ENCODE results near the gene TBC1D22A.
A peak's percentile ranks its signal among the peaks of the same experiment; 100 is the strongest.

The TBC1D22A gene

DNA sequence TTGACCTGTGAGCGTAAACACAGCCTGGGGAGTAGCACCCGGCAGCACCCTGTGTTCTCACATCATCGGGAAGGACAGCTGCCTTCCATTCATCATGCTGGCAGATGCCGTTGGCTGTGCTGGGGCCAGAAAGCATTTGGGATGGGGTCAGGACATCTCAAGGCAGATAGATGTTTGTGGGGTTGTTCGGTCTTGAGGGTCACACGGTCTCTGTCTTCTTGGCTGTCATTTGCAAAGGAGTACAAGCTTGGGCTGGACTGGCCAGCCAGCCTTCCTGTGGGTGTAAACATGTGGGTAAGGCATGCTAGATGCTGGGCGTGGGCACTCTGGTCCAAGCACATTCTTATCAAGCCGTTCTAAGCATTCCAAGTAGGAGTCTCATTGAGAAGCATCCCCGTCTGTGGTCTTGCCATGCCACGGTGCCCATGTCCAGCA is 81.4 kb downstream of the TBC1D22A start:
- no peak for FAIRE-seq

DNA sequence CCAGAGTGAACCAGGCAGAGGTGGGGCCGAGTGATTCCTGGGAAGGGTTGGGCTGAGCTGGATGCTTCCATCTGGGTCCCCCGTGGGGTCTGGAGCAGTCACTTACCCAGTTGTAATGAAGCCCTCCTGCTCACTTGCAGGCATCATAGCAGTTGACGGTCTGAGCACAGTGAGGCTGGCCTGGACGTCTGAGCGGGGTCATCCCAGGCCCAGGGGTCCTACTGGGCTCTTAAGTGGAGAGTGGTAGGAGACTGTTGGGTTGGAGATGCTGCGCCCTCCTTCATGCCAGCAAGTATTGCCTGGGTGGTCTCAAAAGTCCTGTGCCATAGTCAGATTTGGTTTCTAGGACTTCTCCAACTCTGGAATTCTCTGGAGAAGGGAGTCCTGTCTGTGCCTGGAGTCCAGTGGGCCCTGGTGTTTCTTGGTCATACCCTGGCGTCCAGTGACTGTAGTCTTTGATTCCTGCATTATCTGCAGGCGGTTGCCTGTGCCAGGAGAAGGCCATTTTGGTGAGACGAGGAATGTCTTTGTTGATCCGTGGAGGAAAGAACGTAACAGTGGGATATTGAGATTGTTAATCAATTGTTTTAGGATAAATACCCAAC is 82.3 kb downstream of the TBC1D22A start:
- FAIRE-seq: no peak

DNA sequence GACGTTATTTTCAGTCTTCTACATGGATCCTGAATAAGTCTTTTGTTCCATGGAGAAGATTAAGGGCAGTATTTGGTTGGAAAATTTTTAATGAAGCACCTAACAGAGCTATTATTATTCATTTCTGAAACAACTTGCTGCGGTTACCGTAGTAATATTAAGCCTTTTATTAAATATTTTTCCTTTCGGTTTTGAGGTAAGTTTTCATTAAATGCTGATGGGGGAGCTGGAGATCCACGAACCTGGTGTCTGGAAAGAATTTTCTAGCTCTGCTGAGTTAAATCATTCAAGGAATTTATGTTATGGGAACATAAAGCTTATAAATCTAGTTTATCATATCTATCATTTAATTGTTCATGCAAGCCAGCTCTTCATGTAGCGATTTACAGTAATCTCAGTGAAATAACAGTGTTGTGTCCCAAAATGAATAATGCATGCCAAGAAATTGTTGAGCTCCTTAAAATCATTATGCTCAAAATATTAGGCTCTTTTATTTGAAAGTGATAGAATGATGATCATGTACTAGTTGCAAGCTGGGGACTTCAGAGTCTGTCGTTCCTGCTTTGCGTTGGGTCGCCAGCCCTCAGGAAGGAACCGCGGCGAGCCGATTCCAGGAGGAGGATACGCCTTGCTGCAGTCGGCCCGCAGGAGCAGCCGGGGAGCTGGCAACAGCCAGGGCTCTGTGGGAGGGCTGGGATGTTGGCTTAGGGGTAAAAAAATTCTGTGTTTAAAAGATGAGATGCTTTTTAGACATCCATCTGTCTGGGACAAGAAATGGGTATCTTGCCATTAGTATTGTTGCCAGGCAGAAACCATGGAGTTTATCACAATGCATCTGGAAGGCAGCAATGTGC is 83.1 kb downstream of the TBC1D22A start:
- FAIRE-seq: peak; percentile 91

DNA sequence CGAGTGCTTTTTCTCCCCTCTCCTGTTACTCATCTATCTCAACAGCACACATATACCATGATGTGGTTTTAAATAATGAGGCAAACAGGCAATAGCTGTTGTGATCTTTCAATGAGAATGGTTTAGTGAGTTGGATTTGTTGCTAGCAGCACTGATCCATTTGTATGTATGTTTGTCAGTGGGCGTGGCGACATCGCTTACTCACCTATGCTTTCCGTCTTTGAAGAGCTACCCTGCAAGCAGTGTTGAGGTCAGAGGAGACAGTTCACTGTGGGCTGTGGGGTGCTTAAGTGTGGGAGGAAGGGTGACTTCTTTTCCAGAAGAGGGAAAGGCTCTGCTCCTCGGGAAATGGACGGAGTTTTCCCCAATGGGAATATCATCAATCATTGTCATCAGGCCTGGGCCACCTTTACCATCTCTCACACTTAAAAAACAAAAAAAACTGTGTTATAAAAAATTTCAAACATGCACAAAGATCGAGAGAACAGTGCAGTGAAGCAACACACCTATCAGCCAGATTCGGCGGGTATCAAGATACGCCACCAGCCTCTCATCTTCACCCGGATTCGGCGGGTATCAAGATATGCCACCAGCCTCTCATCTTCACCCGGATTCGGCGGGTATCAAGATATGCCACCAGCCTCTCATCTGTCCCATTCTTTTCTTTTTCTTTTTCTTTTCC is 83.8 kb downstream of the TBC1D22A start:
- no peak for FAIRE-seq

DNA sequence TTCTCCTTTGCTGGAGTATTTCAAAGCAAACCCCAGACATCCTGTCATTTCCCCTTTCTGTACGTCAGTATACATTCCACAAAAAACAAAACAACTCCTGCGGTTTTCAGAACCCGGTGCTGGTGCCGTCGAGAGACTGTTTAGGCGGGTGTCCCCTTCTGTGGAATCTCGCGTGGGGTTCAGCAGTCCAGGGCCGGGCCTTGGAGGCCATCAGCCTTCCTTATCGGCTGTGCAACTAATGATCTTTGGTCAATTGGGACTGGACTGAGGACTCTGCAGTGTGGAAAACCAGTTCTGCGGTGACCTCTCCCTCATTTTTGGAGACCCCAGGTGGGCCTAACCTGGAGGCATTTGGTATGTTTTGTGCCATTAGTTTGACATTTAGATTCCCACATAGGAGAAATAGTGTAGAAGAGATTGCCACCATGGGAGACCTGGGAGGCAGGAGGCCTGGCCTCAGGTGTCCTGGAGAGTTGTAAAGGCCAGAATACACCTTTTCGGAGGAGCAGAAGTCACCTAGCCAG is 84.4 kb downstream of the TBC1D22A start:
- FAIRE-seq: no peak

DNA sequence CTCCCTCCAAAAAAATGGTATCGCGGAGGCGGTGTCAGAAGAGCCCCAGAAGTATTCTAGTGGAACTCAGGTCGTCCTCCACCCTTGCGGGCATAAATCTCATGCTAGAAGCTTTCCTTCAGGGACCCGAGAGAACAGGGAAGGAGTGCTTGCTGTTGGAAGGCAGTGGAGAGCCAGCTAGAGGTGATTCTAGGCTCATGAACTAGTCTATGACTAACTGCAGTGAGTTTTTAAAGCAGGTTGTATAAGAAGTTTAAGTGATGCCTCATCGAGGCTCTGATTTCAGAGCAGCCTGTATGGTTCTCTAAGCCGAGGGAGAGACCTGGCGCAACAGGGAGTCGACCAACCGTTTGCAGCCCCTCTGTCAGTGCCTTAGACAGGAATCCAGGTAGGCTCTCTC is 85.7 kb downstream of the TBC1D22A start:
- FAIRE-seq: no peak

DNA sequence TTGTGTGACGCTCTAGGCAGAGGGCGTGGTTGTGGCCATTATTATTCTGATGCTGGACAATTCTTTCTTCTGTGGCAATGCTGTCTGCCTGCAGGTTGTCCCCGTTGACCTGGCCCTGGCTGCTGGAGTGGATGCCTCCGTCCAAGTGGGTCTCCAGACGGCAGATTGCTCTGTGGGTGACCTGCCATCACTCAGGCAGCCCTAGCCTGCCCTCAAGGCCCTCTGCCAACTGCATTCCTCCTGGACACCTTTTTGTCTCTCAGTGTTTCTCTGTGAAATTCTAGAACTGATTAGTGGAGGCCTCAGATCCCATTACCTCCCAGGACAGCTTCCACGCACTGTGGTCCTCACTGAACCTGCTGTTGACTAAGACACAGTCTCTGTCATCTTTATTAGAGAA is 86.7 kb downstream of the TBC1D22A start:
- FAIRE-seq: no peak

DNA sequence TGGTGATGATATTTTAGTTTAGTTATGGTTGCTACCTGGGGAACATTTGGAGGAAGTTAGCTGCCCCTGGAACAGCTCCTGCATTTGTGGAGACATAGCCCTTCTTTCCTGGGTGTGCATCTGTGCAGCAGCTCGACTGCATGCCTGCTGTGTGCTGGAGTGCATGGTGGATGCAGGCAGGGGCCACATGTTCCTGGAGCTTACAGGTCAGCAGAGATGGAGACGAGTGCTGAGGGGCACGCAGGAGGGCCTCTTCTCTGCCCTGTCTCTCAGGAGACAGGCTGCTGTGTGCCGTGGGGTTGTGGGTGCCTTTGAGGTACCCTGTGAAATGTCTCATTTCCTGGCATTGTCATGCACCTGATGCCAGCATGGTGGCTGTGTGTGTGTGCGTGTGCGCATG is 87.5 kb downstream of the TBC1D22A start:
- no peak for FAIRE-seq

DNA sequence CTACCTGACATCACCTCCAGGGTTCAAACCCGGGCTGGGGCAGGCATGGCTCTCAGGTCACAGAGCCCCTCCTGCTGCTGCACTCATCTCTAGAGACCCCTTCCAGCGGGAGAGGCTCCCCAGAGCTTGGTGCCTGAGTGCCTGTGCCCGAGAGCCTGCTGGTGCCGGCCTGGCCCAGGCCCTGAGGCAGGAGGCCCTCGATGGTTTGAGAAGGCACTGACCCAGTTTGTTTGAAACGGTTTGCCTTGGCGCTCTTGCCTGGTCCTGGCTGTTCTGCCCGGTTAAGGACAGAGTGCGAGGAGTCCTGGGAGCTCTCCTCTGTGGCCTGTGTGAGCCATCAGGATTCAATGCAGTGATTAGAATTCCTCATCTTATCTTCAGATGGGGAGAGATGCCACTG is 88.9 kb downstream of the TBC1D22A start:
- FAIRE-seq: no peak

DNA sequence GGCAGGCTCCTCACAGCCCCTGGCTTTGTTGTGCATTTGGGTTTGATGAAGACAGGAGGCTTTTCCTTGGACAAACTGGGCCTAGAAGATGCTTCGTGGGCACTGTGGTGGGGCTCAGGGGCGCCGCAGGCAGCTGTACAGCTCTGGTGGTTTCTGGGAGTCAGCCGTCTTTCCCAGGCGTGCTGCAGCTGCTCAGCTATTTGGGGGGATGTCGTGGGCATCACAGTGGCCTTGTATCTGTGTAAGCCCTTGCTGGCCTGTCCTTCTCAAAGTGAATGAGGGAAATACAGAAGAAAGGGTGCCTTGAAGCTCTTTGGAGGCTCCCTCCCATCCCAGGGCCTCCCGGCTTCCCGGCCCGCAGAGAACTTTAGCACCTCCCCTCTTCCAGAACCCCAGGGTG is 89.5 kb downstream of the TBC1D22A start:
- FAIRE-seq: no peak

DNA sequence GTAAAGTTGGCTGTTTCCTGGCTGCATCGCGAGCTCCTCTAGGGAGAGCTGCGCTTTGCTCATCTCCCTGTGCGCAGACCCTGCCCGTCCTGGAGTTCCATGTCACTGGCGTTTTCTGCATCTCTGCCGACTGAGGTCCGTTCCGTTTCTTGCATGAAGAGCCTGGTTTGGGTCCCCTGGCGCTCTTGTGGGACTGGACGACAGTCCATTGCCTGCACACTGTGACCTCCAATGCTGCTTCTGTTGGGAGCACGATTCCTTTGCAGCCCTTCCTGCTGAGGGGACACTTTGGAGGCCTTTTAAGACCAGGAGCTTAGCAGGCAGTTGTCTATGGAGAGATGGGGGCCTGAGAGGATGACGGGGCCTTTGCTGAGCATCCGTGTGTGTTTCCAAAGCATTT is 90.3 kb downstream of the TBC1D22A start:
- FAIRE-seq: no peak

DNA sequence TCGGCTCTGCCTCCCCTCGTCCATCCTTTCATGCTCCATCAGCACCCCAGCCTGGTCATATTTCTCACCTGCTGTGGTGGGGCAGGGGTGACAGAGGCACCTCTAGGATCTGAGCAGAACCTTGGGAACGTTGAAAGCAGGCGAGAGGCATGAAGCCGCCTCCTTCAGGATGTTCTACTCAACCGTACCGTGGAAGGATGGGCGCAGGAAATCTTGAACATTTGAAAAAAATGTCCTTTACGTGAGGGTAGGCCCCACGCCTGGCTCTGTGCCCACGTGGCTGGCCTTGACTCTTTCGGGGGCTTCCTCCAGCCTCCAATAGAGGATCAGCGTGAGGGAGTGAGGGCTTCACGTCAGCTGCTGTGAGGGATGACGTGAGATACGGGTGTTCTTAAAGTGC is 90.7 kb downstream of the TBC1D22A start:
- no peak for FAIRE-seq

DNA sequence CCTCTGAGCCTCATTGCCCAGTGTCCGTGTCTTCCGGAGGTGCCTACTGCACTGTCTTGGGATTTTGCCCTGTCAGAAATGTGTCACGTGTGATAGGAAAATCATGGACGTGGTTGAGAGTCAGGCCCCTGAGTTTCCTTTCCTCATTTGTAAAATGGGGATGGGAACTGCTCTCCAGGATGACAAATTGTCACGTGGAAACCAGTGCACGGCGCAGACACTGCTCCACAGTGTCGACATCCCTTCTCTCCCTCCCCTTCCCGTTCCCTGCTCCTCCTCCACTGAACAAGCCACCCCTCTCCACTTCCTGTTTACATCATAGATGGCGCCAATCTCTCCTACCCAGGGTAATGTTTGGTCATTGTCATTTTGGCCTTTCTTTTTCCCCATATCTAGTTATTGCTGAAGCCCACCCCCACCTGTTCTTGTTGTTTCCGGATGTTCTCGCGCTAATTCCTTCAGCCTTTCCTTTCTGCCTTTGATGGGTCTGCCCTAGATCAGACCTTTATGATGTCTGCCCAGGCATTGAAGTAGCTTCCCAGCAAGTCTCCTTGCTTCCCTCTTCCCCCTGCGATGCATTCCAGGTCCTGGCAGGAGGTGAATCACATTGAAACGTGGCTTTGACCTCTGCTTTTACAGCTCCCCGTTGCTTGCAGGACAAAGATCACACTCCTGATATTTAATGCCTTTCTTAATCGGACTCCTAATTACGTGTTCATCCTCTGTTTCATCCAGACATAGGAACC is 91.8 kb downstream of the TBC1D22A start:
- no peak for FAIRE-seq

DNA sequence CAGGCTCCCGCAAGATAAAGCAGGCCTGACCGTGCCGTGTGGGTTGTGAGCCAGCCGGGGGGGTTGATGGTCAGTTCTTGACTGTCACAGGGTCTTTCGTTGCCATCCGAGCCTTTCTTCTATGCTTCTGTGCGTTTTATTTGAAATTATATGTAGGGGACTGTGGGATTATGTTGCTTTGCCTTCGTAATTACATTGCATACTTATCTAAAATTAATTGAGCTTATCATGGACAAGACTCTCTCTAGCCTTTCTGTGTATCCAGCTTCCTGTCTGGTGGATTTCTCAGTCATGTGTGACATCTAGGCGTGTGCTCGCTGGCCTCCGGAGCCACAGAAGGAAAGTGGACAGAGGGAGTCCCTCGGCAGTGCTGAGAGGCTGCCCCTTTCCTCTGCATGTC is 93.2 kb downstream of the TBC1D22A start:
- no peak for FAIRE-seq

DNA sequence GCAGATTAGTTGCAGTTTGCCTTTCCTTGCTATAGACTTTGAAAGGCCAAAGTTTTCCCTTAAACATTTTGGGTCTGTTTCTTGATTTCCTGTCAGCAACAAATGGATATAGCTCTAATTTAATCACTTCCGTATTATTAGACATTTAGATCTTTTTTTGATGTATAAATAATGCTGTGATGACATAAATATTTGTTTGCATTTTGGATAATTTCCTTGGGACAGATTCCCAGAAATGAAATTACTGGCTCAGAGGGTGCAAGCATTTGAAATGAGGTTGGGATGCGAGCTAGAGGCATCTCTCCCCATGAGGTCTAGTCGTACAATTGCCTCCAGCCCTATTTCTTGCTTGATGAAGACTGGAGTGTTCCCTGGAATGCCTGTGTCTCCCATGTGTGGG is 94.2 kb downstream of the TBC1D22A start:
- FAIRE-seq: no peak

DNA sequence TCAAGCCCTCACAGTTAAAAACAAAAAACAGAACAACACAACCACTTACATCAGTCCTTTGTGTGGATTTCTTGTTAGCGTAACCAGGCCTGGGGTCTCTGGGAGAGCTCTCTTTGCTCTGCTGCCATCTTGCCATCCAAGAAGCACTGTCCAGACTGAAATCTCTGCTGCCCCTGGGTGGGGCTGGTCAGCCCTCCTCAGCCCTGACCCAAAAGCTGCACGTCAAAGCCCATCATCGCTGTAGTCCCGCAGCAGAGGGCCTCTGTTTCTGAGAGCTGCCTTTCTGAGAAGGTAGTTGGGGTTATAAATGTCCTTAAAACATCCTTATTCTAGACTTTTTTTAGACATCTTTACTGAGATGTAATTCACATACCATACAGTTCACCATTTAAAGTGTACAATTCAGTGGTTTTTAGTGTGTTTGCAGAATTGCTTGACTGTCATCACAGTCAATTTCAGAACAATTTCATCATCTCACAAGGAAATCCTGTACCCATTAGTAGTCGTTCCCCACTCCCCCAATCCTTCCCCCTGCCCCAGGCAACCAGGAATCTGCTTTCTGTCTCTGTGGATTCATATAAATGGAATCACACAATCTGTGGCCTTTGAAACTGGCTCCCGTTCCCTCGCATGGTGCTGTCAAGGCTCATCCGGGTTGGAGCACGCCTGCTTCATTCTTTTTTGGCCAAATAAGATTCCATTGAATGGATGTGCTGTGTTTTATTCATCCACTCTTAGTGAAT is 94.9 kb downstream of the TBC1D22A start:
- no peak for FAIRE-seq

DNA sequence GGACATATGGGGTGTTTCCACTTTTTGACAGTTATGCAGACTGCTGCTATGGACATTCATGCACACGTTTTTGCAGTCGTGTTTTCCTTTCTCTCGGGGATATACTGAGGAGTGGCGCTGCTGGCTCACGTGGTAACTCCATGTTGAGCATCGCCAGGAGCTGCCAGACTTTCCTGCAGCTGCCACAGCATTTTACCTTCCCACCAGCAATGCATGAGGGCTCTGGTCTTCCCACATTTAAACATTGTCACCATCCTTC is 95.4 kb downstream of the TBC1D22A start:
- no peak for FAIRE-seq

DNA sequence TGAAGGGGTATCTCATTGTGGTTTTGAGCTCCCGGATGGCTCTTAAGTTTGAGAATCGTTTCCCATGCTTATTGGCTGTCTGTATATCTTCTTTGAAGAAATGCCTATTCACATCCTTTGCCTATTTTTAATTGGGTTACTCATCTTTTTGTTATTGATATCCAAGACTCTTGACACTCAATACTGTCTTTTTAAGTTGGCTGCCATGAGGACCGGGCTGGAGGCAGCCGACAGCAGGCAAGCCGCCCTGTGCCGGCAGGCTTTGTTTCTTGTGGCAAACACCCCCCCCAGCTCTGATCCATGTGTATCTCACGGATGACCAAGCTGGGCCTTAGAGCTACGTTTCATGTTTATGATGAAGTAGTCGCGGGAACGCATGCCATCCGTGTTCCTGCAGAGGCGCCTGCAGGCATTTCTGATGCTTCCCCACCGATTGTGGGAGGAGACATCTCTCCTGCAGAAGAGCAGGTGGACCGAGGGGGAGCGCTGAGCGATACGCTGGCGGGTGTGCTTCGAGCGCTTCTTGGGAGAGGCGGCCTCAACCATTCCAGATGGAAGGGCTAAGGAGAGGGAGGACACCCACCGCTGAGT is 95.8 kb downstream of the TBC1D22A start:
- no peak for FAIRE-seq

DNA sequence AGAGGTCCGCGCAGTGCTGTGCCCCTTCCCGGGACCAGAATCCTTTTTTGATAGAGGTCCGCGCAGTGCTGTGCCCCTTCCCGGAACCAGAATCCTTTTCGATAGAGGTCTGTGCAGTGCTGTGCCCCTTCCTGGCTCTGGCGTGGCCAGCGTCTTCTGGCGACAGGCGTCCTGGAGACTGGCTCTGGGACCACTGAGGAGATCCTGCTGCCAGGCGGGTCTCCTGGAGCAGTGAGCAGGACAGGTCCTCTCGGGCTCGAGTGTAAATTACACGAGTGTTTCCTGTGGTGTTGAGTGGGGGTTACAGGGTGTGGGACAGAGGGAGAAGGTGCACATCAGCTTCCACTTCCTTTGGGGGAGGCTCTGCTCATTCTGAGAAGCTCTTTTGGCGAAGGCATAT is 98.1 kb downstream of the TBC1D22A start:
- FAIRE-seq: no peak

DNA sequence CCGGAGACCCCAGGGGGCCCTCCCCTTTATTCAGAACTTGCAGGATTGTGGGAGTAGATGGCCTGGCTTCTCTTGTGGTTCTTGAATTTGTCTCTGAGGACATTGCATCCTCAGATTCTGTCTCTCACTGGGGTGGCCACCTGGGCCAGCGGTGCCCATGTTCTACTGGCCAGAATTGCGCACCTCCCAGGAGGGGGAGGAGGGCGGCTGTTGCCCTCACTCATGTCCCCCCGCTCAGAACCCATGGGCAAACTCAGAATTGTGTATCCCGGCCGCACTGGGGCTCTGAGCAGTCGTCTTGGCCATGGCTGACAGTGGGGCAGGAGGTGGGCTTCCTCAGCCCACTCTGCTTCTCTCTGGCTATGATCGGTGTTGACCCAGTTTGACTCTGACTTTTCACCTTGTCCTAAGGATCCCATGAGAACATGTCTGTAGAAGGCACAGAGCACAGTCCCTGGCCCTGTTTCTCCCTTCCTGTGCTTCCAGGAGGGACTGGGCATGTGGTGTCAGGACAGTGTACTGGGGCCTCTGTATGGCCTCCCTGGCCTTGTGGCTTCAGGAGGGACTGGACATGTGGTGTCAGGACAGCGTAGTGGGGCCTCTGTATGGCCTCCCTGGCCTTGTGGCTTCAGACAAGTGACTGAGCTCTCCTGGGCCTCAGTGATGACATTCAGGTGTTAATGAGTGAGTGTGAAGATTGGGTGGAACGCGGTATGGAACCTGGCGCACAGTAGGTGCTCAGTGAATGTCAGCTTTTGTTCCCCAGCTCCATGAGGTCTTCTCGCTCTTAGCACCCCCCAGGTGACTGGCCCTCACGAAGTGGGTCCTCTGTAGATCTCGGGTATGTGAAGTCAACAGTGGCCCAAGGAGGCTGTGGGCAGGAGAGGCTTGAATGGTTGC is 99.3 kb downstream of the TBC1D22A start:
- FAIRE-seq: no peak

Measured in A204.1 (cell line).